ENCODE measurements around the gene ROR2. TPM values are rescaled to one million over a fixed set of nuclear protein-coding genes. Genes with fewer than 3 reads are reported as not detected.

Gene ROR2
- total RNA-seq, 1 donor = not detected

DNA sequence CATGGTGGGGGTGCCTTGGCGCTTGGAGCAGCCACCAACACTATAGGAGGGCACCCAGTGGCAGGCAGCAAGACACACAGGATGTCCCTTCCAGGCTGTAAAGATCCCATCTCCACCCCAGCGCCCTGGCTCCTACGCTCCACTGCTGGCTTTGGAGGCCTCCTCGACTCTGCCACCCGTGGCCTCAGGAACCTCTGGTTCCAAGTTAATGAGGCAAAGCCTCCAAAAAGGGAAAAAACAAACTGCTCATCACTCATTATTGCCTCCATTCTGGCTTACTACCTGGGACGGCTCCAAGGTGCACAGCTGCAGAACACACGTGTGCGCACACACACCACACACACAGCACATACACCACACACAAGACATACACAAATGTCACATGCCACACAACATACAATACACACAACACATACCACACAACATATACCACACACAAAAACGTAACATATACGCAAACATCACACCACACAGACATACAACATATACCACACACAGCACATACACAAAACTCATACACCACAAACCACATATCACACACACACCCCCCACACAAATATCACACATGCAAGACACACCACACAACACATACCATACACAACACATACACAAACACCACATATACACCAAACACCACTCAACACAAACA is 45.3 kb downstream of the ROR2 start:
- Histone ChIP-seq H3K4me3 (ENCODE audit: low read length) (no peak overlapping the region), H3K4me1 (ENCODE audit: insufficient read depth, low read length) (peaks cover 14% of the 10 kb centered on the region), H3K27me3 (ENCODE audit: insufficient read depth, low read length) (no peaks in the 10 kb centered on the region), H3K9me3 (ENCODE audit: low read depth, low read length) (no peaks in the 10 kb centered on the region)

GRCh38 chr9:91903126-91903911 is 46.7 kb downstream of the ROR2 start:
- Histone ChIP-seq H3K9me3 (ENCODE audit: low read depth, low read length) (no peaks in the 10 kb centered on the region), H3K4me3 (ENCODE audit: low read length) (no peak overlapping the region), H3K27me3 (ENCODE audit: insufficient read depth, low read length) (no peaks in the 10 kb centered on the region), H3K4me1 (ENCODE audit: insufficient read depth, low read length) (peaks cover 14% of the 10 kb centered on the region)

DNA sequence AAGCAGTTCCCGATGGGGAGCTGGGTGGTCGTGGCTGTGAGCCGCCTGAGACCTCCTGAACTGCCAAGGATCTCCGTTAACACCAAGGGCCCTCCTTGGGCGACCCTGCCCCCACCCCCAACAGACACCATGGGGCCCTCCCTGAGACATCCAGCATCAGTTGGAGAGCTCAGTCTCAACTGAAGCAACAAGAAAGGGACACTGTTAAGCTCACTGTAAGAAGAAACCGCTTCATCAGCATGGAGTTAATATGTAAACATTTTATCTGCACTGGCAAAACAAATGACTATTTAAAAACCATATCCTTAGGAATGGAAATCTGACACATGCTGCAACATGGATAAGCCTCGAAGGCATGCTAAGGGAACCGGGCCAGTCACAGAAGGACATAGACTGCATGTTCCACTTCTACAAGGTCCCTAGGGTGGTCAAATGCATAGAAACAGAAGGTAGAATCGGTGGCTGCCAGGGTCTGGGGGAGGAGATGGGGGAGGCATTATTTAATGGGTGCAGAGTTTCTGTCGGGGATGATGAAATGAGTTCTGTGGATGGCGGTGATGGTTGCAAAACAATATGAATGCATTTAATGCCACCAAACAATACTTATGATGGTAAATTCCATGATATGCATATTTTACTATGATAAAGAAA is 47.4 kb downstream of the ROR2 start:
- no peak overlapping the region for H3K4me3 ChIP-seq (ENCODE audit: low read length)
- H3K4me1 ChIP-seq (ENCODE audit: insufficient read depth, low read length) = peaks cover 14% of the 10 kb centered on the region
- H3K27me3 ChIP-seq (ENCODE audit: insufficient read depth, low read length) = no peaks in the 10 kb centered on the region
- H3K9me3 ChIP-seq (ENCODE audit: low read depth, low read length) = no peaks in the 10 kb centered on the region

DNA sequence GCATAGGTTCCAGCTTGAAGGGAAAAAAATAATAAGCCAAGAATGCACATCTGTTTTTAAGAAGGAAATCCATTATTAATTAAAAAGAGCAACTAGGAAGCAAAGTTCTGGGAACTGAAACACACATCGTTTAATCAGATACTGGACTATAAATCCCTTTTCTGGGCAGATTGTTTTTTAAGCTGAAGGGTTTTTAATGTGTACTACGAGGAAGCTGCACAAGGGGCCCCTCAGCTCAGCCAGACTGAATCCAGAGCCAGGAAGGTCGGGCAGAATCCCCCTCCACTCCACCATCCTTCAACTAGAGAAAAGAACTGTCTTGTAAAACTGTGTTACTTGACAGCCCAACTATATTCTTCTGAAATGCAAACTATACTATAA is 49.2 kb downstream of the ROR2 start:
- Histone ChIP-seq H3K4me1 (ENCODE audit: insufficient read depth, low read length) (peaks cover 4% of the 10 kb centered on the region), H3K27me3 (ENCODE audit: insufficient read depth, low read length) (no peaks in the 10 kb centered on the region), H3K9me3 (ENCODE audit: low read depth, low read length) (no peaks in the 10 kb centered on the region), H3K4me3 (ENCODE audit: low read length) (no peak overlapping the region)

DNA sequence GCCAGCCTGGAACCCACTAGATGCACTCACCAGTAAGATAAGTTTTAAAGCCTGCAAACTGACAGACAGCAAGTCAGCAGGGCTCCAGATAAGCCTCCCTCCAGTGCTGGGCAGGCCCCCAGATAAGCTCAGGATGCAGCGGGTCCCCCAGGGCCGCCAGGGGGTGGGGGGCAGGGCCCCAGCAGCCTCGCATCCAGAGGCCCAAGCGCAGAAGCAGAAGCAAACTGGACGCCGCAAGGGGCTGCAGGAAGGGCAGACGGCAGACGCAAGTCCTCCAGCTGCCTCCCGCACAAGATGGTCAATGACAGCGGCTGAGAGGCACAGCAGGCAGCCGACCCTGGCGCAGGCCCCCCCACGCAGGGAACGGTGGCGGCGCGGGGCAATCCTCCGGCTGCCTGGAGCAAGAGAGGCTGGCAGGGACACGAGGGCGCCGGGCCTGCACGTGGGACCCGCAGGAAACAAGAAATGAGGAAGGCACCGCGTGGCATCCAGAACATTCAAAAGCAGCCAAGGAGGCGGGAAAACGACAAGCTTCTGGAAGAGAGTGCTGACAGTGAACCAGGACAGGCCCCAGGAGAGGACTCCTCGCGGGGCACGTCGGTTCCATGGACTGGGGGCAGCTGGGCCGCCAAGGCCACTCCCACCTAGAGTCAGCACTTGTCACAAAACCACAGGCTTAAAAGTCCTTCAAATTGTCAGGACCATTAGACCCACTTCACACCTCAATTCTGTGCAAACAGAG is 49.8 kb downstream of the ROR2 start:
- Histone ChIP-seq H3K4me3 (ENCODE audit: low read length) (no peak overlapping the region), H3K9me3 (ENCODE audit: low read depth, low read length) (no peaks in the 10 kb centered on the region), H3K27me3 (ENCODE audit: insufficient read depth, low read length) (no peaks in the 10 kb centered on the region), H3K4me1 (ENCODE audit: insufficient read depth, low read length) (no peaks in the 10 kb centered on the region)

DNA sequence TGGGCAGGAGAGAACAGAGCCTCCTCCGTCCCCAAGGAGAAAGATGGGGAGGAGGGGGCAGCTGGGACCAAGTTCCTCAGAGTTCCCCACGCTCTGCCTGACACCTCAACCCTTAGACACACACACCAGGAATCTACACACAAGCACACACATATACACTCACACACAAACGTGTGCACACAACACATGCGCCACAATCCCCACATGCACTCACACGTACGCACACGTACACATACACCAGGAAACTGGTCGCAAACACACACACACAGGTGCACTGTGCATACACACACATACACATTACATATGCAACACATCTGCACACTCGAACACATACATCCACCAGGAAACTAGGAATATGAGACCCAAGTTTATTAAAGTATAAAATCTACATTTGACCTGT is 50.4 kb downstream of the ROR2 start:
- Histone ChIP-seq H3K4me1 (ENCODE audit: insufficient read depth, low read length) (no peaks in the 10 kb centered on the region), H3K4me3 (ENCODE audit: low read length) (no peak overlapping the region), H3K27me3 (ENCODE audit: insufficient read depth, low read length) (no peaks in the 10 kb centered on the region), H3K9me3 (ENCODE audit: low read depth, low read length) (no peaks in the 10 kb centered on the region)

DNA sequence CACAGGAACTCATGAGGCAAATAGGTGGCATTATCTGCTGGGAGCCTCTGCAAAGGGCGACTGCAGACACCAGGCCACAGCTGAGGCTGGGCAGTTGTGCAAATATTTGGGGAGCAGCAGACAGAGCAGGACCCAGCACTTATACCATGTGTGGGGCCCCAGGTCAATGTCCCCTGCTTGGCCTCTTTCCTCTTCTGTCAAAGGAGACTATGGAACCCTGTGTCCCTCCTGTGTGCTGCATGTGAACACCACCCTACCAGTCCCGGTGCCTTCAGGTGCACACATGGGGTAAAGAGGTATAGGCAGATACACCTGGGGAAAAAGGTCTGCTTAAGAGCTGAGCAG is 50.8 kb downstream of the ROR2 start:
- no peak overlapping the region for H3K4me3 ChIP-seq (ENCODE audit: low read length)
- H3K27me3 ChIP-seq (ENCODE audit: insufficient read depth, low read length) = no peaks in the 10 kb centered on the region
- H3K9me3 ChIP-seq (ENCODE audit: low read depth, low read length) = no peaks in the 10 kb centered on the region
- H3K4me1 ChIP-seq (ENCODE audit: insufficient read depth, low read length) = no peaks in the 10 kb centered on the region

GRCh38 chr9:91898451-91899218 is 51.4 kb downstream of the ROR2 start:
- no peaks in the 10 kb centered on the region for H3K27me3 ChIP-seq (ENCODE audit: insufficient read depth, low read length)
- H3K4me1 ChIP-seq (ENCODE audit: insufficient read depth, low read length) = no peaks in the 10 kb centered on the region
- no peak overlapping the region for H3K4me3 ChIP-seq (ENCODE audit: low read length)
- no peaks in the 10 kb centered on the region for H3K9me3 ChIP-seq (ENCODE audit: low read depth, low read length)

DNA sequence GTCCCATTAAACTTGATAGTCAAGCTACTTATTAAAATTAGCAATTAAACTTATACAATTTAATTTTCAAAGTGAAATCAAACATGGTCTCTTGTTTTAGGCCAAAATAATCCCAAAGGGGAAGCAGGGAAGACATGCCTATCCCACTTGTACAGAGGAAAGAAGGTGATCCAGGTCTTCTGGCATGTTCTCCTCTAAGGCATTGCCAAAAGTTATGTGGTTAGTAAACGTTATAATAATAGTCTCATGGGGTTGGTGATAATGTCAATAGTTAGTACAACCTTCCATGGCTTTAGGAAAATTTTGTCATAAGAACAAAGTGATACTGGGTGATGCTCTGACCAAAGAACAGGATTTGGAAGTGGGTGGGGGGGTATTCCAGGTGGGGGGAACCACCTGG is 52.8 kb downstream of the ROR2 start:
- Histone ChIP-seq H3K9me3 (ENCODE audit: low read depth, low read length) (no peaks in the 10 kb centered on the region), H3K27me3 (ENCODE audit: insufficient read depth, low read length) (no peaks in the 10 kb centered on the region), H3K4me1 (ENCODE audit: insufficient read depth, low read length) (no peaks in the 10 kb centered on the region), H3K4me3 (ENCODE audit: low read length) (no peak overlapping the region)

- Histone ChIP-seq H3K9me3 (ENCODE audit: low read depth, low read length) (no peaks in the 10 kb centered on the region), H3K4me1 (ENCODE audit: insufficient read depth, low read length) (no peaks in the 10 kb centered on the region), H3K4me3 (ENCODE audit: low read length) (no peak overlapping the region), H3K27me3 (ENCODE audit: insufficient read depth, low read length) (no peaks in the 10 kb centered on the region)
Observed at GRCh38 chr9:91896513-91897121, 53.4 kb downstream of the ROR2 start.

DNA sequence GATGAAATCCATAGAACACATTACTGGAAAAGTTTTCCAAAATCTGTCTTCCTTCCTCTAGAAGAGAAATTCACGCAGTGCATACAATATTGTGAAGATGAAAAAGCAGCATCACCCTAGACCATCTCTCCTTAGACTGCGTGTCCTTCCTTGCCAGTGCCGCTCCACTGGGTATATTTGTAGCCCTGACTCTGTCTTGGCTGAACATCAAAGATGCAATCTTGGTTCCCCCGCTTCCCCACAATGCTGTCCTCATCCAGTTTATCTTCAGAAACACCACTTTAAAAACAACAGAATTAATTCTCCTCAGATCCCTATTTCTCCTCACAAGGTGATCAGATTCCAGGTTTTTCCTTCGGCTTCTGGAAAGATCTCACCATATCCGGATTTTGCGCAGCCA is 53.9 kb downstream of the ROR2 start:
- Histone ChIP-seq H3K4me1 (ENCODE audit: insufficient read depth, low read length) (no peaks in the 10 kb centered on the region), H3K9me3 (ENCODE audit: low read depth, low read length) (no peaks in the 10 kb centered on the region), H3K27me3 (ENCODE audit: insufficient read depth, low read length) (no peaks in the 10 kb centered on the region), H3K4me3 (ENCODE audit: low read length) (no peak overlapping the region)

DNA sequence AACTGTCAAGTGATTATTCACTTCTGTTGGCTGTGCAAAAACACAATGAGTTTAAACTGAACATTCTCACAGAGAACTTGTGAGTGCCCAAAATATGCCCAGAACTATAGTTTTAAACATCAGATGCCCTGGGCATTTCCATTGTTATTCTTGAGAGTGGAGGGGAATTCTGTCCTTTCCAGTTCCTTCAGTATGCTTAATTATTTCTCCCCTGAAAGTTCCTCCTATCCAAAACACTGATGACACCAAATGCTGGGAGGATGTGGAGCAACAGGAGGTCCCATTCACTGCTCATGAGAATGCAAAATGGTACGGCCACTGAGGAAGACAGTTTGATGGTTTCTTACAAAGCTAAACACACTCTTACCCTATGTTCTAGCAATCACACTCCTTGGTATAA is 55.5 kb downstream of the ROR2 start:
- Histone ChIP-seq H3K9me3 (ENCODE audit: low read depth, low read length) (no peaks in the 10 kb centered on the region), H3K27me3 (ENCODE audit: insufficient read depth, low read length) (no peaks in the 10 kb centered on the region), H3K4me3 (ENCODE audit: low read length) (no peak overlapping the region), H3K4me1 (ENCODE audit: insufficient read depth, low read length) (no peaks in the 10 kb centered on the region)

DNA sequence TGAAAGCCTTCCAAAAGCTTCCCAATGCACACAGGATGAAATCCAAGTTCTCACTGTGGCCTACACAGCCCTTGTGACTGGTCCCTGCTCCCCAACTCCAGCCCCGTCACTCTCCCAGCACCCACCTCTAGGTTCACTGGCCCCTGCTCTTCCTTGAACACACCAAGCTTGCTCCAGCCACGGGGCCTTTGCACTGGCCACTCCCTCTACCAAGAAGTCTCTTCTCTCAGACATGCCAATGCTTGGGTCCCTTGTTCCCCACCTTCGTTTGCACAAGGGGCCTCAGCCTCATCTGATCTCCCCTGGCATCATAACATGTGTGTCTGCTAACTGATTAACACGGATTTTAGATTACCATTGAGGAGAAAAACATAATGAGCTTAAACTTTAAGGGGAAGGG is 56.0 kb downstream of the ROR2 start:
- Histone ChIP-seq H3K4me1 (ENCODE audit: insufficient read depth, low read length) (no peaks in the 10 kb centered on the region), H3K4me3 (ENCODE audit: low read length) (no peak overlapping the region), H3K27me3 (ENCODE audit: insufficient read depth, low read length) (no peaks in the 10 kb centered on the region), H3K9me3 (ENCODE audit: low read depth, low read length) (no peaks in the 10 kb centered on the region)

DNA sequence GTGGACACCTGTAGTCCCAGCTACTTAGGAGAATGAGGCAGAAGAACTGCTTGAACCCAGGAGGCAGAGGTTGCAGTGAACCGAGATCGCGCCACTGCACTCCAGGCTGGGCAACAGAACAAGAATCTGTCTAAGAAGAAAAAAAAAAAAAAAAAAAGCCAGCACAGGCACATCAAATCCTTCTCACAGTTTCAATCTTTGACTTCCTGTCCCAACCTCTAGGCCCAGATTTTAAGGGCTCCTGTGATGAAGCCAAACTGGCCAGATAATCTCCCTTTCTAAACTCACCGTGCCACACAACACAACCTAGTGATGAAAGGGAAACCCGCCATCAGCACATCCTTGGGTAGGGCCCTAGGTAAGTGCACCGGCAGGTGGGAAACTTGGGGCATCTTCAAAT is 58.1 kb downstream of the ROR2 start:
- peaks cover 4% of the 10 kb centered on the region for H3K27me3 ChIP-seq (ENCODE audit: insufficient read depth, low read length)
- no peak overlapping the region for H3K4me3 ChIP-seq (ENCODE audit: low read length)
- no peaks in the 10 kb centered on the region for H3K9me3 ChIP-seq (ENCODE audit: low read depth, low read length)
- H3K4me1 ChIP-seq (ENCODE audit: insufficient read depth, low read length) = no peaks in the 10 kb centered on the region
